LNCAP (cell line): Measurements from ENCODE around the gene RAVER2.

Experiments
- CTCF ChIP-seq: fragments of 450-650 bp; IDR thresholded peaks from 2 replicates; pipeline ENCODE4 v1.5.1; 2017; ENCODE audit warnings: mild to moderate bottlenecking

The RAVER2 gene

DNA sequence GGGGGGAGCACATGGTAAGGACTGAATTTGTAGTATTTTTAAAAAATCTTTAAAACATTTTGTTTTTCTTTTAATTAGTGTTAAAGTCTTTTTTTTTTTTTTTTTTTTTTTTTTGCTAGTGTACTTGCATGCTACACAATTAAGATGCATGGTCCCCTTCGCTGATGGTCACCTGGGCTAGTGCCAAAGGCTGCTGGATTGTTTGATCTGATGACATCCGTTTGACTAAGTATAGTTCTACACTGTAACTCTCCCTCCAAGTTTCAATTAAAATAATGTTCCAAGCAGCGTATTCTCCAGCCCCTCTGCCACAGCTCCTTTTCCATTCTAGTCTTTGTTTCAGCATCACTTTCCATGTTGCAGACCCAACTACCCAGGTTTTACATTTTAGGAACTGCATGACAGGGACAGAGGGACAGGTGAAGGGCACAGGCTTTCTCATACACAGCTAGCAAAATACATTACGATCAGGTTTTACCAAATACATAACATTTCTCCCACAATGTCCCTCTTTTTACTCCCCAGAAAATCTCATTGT lies 852 bp upstream of the RAVER2 start:
- no peak for TF ChIP-seq CTCF

GRCh38 chr1:64745181-64745985 lies 508 bp downstream of the RAVER2 start:
- TF ChIP-seq CTCF, result no peak

DNA sequence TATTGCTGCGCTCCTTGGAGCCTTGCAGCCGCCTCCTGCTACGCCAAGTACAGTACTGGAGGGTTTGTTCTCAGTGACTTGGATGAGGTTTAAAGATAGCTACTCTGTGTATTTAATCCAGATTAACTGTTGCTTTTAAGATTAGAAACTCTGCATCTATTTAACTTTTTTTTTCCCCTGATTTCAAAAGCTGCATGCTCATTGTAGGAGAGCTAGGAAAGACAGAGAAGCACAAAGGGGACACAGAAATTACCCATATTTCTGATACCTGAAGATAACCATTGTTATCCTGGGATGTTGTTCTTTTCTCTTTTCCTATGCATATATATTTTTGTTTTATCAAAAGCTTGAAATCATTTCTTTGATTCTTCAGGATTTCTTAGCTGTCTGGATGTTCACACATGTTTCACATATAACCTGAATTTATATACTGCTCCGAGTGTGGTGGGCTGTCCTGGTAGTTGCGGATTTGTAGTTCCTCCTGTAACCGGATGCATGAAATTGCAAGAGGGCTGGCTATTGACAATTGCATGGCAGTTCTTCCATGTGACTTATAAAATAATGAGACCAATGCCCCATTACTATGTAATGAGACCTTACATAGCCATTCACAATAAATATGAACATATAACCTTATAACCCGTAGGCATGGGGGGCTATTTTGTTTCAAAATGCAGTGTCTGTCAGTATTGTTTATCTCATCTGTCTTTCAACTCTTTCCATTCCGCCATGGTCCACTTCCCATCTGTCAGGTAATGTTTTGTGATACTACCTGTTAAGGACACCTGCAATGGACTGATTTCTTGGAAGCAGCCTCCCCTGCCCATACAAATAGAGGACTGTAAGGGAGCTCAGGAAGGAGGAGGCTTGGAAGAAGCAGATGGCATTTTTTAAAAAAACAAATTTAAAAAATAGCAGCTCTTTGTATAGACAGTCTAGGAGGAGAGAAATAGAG lies 1.4 kb downstream of the RAVER2 start:
- TF ChIP-seq CTCF, result no peak

- no peak for TF ChIP-seq CTCF
These were observed 3.3 kb downstream of the RAVER2 start for GRCh38 chr1:64748222-64748621.

GRCh38 chr1:64748706-64749105 lies 3.8 kb downstream of the RAVER2 start:
- no peak for TF ChIP-seq CTCF

DNA sequence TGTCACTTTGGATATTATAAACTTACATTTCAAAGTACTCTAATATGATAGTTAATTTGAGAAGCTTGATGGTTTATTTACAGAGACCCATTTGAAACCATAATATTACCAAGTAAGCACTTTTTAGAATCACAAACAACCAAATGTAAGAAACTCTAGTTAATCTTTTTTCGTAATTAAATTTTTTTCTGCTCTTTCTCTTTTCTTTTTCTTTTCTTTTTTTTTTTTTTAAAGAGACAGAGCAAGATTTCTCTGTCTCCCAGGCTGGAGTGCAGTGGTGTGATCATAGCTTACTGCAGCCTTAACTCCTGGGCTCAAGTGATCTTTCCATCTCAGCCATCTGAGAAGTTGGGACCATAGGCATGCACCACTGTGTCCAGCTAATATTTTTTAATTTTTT lies 5.2 kb downstream of the RAVER2 start:
- no peak for TF ChIP-seq CTCF

DNA sequence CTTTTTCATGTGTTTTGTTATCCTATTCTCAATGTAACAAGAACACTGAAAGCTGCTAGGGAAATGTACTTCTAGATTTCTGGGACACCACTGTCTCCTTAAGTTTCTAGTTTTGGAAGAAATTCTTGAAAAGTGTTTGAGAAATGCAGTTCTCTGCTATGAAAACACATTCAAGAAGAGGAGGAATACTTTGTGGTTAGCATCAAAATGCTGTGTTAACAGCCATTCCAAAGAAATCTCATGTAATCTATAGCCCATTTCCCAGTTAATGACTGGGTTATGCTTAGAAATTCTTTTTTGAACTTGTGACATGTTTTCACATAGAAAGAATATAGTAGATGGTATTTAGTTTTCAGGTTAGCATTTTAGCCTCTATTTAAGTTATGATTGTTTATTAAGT lies 6.0 kb downstream of the RAVER2 start:
- TF ChIP-seq CTCF, result no peak
